Loucy (cell line): ENCODE measurements around the gene PRC1.

Source experiments
- H2AFZ ChIP-seq: fragments of 200-600 bp; sonication (generic); 2 replicates; pipeline ENCODE4 v1.6.0; 2016; ENCODE audit warnings: antibody characterized with exemption, mild to moderate bottlenecking, low read length, moderate library complexity
- H3F3A ChIP-seq: fragments of 200-600 bp; 2 replicates; pipeline ENCODE4 v1.6.0; 2016; ENCODE audit warnings: antibody characterized with exemption, low read depth, mild to moderate bottlenecking
- H3K27me3 ChIP-seq: fragments of 200-600 bp; sonication (generic); 2 replicates; pipeline ENCODE4 v1.6.1; 2014; ENCODE audit warnings: low read length, mild to moderate bottlenecking; ENCODE audit not compliant: insufficient read depth, poor library complexity, severe bottlenecking
- H3K36me3 ChIP-seq: fragments of 200-600 bp; sonication (generic); 2 replicates; pipeline ENCODE4 v1.6.1; 2016; ENCODE audit warnings: low read length; ENCODE audit not compliant: insufficient read depth
- H3K4me1 ChIP-seq: fragments of 200-600 bp; sonication (generic); 2 replicates; pipeline ENCODE4 v1.5.1; 2014; ENCODE audit warnings: low read length, mild to moderate bottlenecking; ENCODE audit not compliant: insufficient read depth, poor library complexity, severe bottlenecking
- H3K4me2 ChIP-seq: fragments of 200-600 bp; sonication (generic); 2 replicates; pipeline ENCODE4 v1.6.0; 2014; ENCODE audit warnings: antibody characterized with exemption, low read length, low read depth, mild to moderate bottlenecking; ENCODE audit not compliant: poor library complexity, severe bottlenecking
- H3K4me3 ChIP-seq: fragments of 200-600 bp; sonication (generic); 2 replicates; pipeline ENCODE4 v1.5.1; 2014; ENCODE audit warnings: low read length, mild to moderate bottlenecking, mixed read lengths; ENCODE audit not compliant: poor library complexity, severe bottlenecking
- H3K79me2 ChIP-seq: fragments of 200-600 bp; sonication (generic); 2 replicates; pipeline ENCODE4 v1.6.1; 2014; ENCODE audit warnings: low read length; ENCODE audit not compliant: insufficient read depth
- H3K9ac ChIP-seq: fragments of 200-600 bp; sonication (generic); 2 replicates; pipeline ENCODE4 v1.6.0; 2014; ENCODE audit warnings: mild to moderate bottlenecking, low read depth, low read length, moderate library complexity; ENCODE audit not compliant: poor library complexity, severe bottlenecking
- H3K9me2 ChIP-seq: fragments of 200-600 bp; sonication (generic); replicated peaks from 2 replicates; pipeline ENCODE4 v1.6.1; 2016; ENCODE audit warnings: low read depth, low read length, mixed read lengths
- H3K9me3 ChIP-seq: fragments of 200-600 bp; sonication (generic); 2 replicates; pipeline ENCODE4 v1.6.1; 2014; ENCODE audit warnings: mild to moderate bottlenecking, antibody characterized with exemption, low read length, low read depth; ENCODE audit not compliant: insufficient read depth
- H4K20me1 ChIP-seq: fragments of 200-600 bp; sonication (generic); 2 replicates; pipeline ENCODE4 v1.6.0; 2014; ENCODE audit warnings: antibody characterized with exemption, low read length, mild to moderate bottlenecking; ENCODE audit not compliant: insufficient read depth, poor library complexity, severe bottlenecking
- EZH2phosphoT487 ChIP-seq: fragments of 200-600 bp; IDR thresholded peaks from 2 replicates; pipeline ENCODE4 v1.6.1; 2018; ENCODE audit warnings: antibody characterized with exemption, mild to moderate bottlenecking, moderate library complexity, borderline replicate concordance
- TF ChIP-seq, protein P1 (sequence below): fragments of 200-600 bp; sonication (generic); conservative IDR thresholded peaks from 2 replicates; pipeline ENCODE4 v1.5.1; 2014; ENCODE audit warnings: mild to moderate bottlenecking, antibody characterized with exemption, low read length

Gene PRC1

DNA sequence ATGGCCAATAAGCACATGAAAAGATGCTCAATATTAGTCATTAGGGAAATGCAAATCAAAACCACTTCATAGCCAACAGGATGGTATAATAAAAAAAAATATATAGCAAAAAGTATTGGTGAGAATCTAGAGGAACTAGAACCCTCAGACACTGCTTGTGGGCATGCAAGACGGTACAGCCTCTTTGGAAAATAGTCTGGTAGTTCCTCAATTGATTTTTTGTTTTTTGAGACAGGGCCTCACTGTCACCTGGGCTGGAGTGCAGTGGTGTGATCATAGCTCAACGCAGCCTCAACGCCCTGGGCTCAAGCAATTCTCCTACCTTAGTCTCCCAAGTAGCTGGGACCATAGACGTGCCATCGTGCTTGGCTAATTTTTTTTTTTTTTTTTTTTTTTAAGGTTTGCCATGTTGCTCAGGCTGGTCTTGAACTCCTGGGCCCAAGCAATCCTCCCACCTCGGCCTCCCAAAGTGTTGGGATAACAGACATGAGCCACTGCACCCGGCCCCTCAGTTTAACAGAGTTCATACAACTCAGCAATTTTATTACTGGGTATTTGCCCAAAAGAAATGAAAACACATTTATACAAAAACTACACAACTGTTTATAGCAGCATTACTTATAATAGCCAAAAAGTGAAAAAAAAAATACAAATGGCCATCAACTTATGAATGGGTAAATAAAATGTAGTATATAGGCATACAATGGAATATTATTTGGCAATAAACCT is 5.1 kb downstream of the PRC1 start:
- Histone ChIP-seq H3K4me1 (peaks cover 53% of the 10 kb centered on the region), H3K79me2 (peaks cover 99% of the 10 kb centered on the region), H3K4me3 (peak overlapping the region; percentile 67), H3K9me3 (no peaks in the 10 kb centered on the region), H3K4me2 (peak overlapping the region; percentile 85), H3K27me3 (no peaks in the 10 kb centered on the region), H3K9ac (peak overlapping the region; percentile 32), H4K20me1 (peaks cover 61% of the 10 kb centered on the region), H2AFZ (no peak overlapping the region), H3K9me2 (no peaks in the 10 kb centered on the region), H3F3A (no peaks in the 10 kb centered on the region), H3K36me3 (peaks cover 9% of the 10 kb centered on the region; the same call in 1 of the 2 replicates)
- no peak for TF ChIP-seq EZH2phosphoT487
- TF ChIP-seq, protein P1, sequence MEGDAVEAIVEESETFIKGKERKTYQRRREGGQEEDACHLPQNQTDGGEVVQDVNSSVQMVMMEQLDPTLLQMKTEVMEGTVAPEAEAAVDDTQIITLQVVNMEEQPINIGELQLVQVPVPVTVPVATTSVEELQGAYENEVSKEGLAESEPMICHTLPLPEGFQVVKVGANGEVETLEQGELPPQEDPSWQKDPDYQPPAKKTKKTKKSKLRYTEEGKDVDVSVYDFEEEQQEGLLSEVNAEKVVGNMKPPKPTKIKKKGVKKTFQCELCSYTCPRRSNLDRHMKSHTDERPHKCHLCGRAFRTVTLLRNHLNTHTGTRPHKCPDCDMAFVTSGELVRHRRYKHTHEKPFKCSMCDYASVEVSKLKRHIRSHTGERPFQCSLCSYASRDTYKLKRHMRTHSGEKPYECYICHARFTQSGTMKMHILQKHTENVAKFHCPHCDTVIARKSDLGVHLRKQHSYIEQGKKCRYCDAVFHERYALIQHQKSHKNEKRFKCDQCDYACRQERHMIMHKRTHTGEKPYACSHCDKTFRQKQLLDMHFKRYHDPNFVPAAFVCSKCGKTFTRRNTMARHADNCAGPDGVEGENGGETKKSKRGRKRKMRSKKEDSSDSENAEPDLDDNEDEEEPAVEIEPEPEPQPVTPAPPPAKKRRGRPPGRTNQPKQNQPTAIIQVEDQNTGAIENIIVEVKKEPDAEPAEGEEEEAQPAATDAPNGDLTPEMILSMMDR, result no peak

DNA sequence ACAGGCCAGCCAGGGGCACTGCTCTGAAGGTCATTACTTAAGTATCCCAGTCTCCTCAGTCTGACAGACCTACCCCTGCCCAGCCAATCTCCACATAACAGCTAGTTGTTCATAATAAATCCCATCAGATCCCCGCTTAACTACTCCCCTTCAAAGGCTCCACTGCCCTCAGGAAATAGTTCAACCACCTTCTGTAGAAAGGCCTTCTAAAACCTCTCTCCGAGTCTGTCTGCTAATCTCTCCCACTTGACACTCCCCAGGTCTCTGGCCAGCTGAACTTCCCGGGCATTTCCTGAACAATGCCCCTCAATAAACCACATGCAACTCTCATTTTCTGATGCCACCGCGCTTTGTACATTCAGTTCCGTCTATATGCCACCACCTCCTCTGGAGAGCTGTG is 6.0 kb downstream of the PRC1 start:
- peak overlapping the region; percentile 32 for H3K9ac ChIP-seq

DNA sequence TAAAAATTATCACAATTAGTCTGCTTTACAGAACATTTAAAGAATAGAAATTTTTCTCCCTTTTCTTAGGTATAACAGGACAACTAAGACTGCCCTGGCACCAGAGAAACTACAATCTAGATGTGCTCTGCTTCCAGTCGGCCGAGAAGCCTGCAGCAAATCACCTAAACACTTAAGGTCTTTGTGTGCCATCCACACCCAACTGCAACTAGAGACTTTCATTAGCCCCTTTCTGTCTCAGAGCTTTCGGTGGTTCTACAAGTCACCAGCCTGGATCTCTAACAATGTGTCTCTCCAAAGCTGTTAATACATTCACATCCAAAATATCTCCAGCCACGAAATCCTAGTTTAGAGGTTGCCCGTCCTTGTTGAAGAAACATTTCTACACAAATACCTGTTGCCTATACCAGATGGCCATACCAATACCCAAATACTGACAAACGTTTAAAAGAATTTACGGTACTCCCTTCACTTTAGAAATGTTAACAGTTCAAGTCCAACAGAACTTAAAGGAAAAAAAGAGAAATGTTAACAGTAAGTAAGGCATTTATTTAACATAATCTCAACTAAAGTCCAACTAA is 6.7 kb downstream of the PRC1 start:
- H3K9ac ChIP-seq, result peak overlapping the region; percentile 32
- H3K9me2 ChIP-seq, result no peaks in the 10 kb centered on the region
- H2AFZ ChIP-seq, result no peak overlapping the region
- TF ChIP-seq, protein P1, result no peak
- TF ChIP-seq EZH2phosphoT487, result no peak
- H3F3A ChIP-seq, result no peaks in the 10 kb centered on the region
- peaks cover 46% of the 10 kb centered on the region for H3K4me1 ChIP-seq
- H3K4me2 ChIP-seq, result peak overlapping the region; percentile 85
- H3K4me3 ChIP-seq, result peak overlapping the region; percentile 67
- no peaks in the 10 kb centered on the region for H3K9me3 ChIP-seq
- H3K79me2 ChIP-seq, result peaks cover 99% of the 10 kb centered on the region
- H4K20me1 ChIP-seq, result peaks cover 56% of the 10 kb centered on the region
- no peaks in the 10 kb centered on the region for H3K27me3 ChIP-seq
- H3K36me3 ChIP-seq, result peaks cover 24% of the 10 kb centered on the region

More for the DNA sequence above, 6.0 kb downstream of the PRC1 start:
- H3K27me3 ChIP-seq, result no peaks in the 10 kb centered on the region
- H3K9me2 ChIP-seq, result no peaks in the 10 kb centered on the region
- H3K79me2 ChIP-seq, result peaks cover 99% of the 10 kb centered on the region
- peak overlapping the region; percentile 85 for H3K4me2 ChIP-seq
- H3K9me3 ChIP-seq, result no peaks in the 10 kb centered on the region
- peaks cover 18% of the 10 kb centered on the region for H3K36me3 ChIP-seq
- no peaks in the 10 kb centered on the region for H3F3A ChIP-seq
- no peak overlapping the region for H2AFZ ChIP-seq
- peaks cover 58% of the 10 kb centered on the region for H4K20me1 ChIP-seq
- no peak for TF ChIP-seq EZH2phosphoT487
- TF ChIP-seq, protein P1, result no peak
- peaks cover 50% of the 10 kb centered on the region for H3K4me1 ChIP-seq
- peak overlapping the region; percentile 67 for H3K4me3 ChIP-seq
